ENCODE data around the gene RNF130.
A peak's percentile ranks its signal among the peaks of the same experiment; 100 is the strongest.

The RNF130 gene

GRCh38 chr5:180071531-180072255 is at the start of gene RNF130:
Gene RNF130 (minus strand): TSS chr5:180071759. CDS start chr5:180071702, 57 bp downstream.
- peak; percentile 55 for DNase-seq

- DNase-seq = no peak
Measured at GRCh38 chr5:180120237-180121101, 48.9 kb upstream of the RNF130 start.

GRCh38 chr5:180119903-180120236 is 48.3 kb upstream of the RNF130 start:
- DNase-seq = no peak

- DNase-seq = no peak
Measured at GRCh38 chr5:180119031-180119902, 47.7 kb upstream of the RNF130 start.

GRCh38 chr5:180118391-180118791 is 46.8 kb upstream of the RNF130 start:
- no peak for DNase-seq

- DNase-seq = no peak
Measured at GRCh38 chr5:180117000-180117725, 45.6 kb upstream of the RNF130 start.

GRCh38 chr5:180116077-180116999 is 44.8 kb upstream of the RNF130 start:
- no peak for DNase-seq

- DNase-seq = no peak
Measured at GRCh38 chr5:180115326-180116076, 43.9 kb upstream of the RNF130 start.

GRCh38 chr5:180114304-180115003 is 42.9 kb upstream of the RNF130 start:
- no peak for DNase-seq

- no peak for DNase-seq
Measured at GRCh38 chr5:180113660-180114303, 42.2 kb upstream of the RNF130 start.

GRCh38 chr5:180112181-180112861 is 40.8 kb upstream of the RNF130 start:
- DNase-seq = no peak

GRCh38 chr5:180111273-180112002 is 39.9 kb upstream of the RNF130 start:
- no peak for DNase-seq

- DNase-seq = no peak
Measured at GRCh38 chr5:180109920-180110319, 38.4 kb upstream of the RNF130 start.

GRCh38 chr5:180107005-180107404 is 35.4 kb upstream of the RNF130 start:
- DNase-seq = no peak

GRCh38 chr5:180105827-180106312 is 34.3 kb upstream of the RNF130 start:
- no peak for DNase-seq

GRCh38 chr5:180104168-180104530 is 32.6 kb upstream of the RNF130 start:
- no peak for DNase-seq

GRCh38 chr5:180103487-180104167 is 32.1 kb upstream of the RNF130 start:
- DNase-seq = no peak
